T-helper 17 cell (primary cell): ENCODE results near the gene ZNF726. TPM values are rescaled to one million over a fixed set of nuclear protein-coding genes. Genes with fewer than 3 reads are reported as not detected.
"Not testable (repeated sequence)": the region's sequence is repeated elsewhere in the genome, so short reads cannot be mapped to it uniquely, and the experiment has no call there.

Experiments
- ATAC-seq: fragments of 150-1000 bp; cut with Tn5 transposase; 2 replicates; pipeline ENCODE4 v1.10.0; 2021; ENCODE audit warnings: mild to moderate bottlenecking, moderate library complexity
- DNase-seq, 3 donors: peaks; one replicate each; pipeline versions ENCODE4 v3.0.0 to v3.0.0-alpha.2; 2020 to 2021
- H3K9me3 ChIP-seq: one replicate; pipeline ENCODE4 v1.7.0; 2013; ENCODE audit warnings: low read length, mild to moderate bottlenecking; ENCODE audit not compliant: control insufficient read depth, poor library complexity, severe bottlenecking
- H3K27ac Mint-ChIP-seq: one replicate; pipeline ENCODE4 v1.8.0; 2022; ENCODE audit warnings: mild to moderate bottlenecking, moderate library complexity, mixed read lengths
- H3K27me3 Mint-ChIP-seq: one replicate; pipeline ENCODE4 v1.8.0; 2022; ENCODE audit warnings: mixed read lengths
- H3K36me3 Mint-ChIP-seq: one replicate; pipeline ENCODE4 v1.8.0; 2022; ENCODE audit warnings: low read depth, mixed read lengths
- H3K4me1 Mint-ChIP-seq: one replicate; pipeline ENCODE4 v1.8.0; 2022; ENCODE audit warnings: mild to moderate bottlenecking, mixed read lengths
- H3K4me3 Mint-ChIP-seq: one replicate; pipeline ENCODE4 v1.8.0; 2022; ENCODE audit warnings: mild to moderate bottlenecking, moderate library complexity, mixed read lengths
- total RNA-seq, 4 donors: library from RNA in 2 of 4; stranded (reverse) in 2 of 4; gene quantifications; one replicate each; pipeline ENCODE4 v1.2.3 and lab custom pipeline; 2022 to 2026

ZNF726 gene
- total RNA-seq, 2 donors from 2014 or later = 2.8 to 3.3 TPM

DNA sequence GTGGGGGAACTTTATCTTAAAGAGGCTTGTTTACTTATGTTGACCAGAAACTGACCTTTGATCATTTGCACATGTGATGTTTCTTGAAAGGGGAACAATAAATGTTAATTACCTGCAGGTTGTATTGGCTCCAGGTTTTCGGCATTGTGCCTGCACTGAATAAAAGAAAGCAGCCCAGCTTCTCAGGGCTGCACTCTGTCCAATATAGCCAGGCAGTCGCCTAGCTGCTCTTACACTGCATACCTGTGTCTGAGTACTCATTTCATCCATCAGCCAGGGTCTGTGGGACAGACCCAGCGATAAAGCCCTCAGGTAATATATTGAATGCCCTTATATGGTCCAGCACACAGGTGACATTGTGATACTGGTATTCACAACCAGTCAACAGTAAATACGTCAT is 8.9 kb upstream of the ZNF726 start:
- no peaks in the 10 kb centered on the region for H3K9me3 ChIP-seq
- Mint-ChIP-seq H3K4me1 (no peaks in the 10 kb centered on the region), H3K27ac (no peak overlapping the region), H3K36me3 (no peaks in the 10 kb centered on the region), H3K4me3 (no peak overlapping the region), H3K27me3 (no peaks in the 10 kb centered on the region)
- DNase-seq = no peak
- no peak for ATAC-seq

DNA sequence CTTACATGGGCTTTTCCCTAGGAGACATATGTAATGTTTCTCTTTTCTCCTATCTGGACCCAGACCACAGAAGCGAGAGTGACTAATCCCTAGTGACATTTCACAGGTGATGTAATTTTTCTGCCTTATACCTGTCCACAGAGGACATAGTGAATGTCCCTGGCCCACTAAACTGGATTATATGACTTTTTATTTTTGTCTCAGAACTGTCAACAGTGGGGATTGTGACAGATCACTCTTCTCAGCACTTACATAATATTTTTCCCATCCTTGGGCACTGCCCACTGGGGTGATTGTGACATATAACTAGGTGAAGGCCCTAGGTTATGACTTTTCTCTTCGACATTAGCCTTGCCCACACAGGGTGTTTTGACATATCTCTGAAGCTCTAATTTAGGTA is 7.9 kb upstream of the ZNF726 start:
- Mint-ChIP-seq H3K4me3 (no peak overlapping the region), H3K27ac (no peak overlapping the region), H3K27me3 (no peaks in the 10 kb centered on the region), H3K36me3 (no peaks in the 10 kb centered on the region), H3K4me1 (no peaks in the 10 kb centered on the region)
- H3K9me3 ChIP-seq = no peaks in the 10 kb centered on the region
- ATAC-seq = no peak
- DNase-seq = no peak

DNA sequence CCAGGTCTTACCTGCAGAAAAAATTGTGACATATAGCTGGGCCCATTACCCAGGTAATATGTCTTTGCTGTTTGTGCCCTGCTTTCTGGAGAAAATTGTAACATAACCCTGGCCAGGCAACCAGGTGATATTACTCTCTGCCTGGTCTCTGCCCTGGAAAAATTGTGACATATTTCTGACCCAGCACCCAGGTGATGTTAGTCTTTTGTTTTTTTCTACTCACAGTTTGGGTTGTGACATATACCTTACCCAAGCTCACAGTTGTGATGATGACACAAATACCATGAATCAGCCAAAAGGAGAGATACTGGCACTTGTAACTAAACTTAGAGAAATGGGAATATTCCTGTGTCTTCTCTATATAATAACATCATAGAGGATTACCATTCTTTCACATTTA is 6.5 kb upstream of the ZNF726 start:
- H3K27me3 Mint-ChIP-seq = no peaks in the 10 kb centered on the region
- DNase-seq = no peak
- H3K36me3 Mint-ChIP-seq = no peaks in the 10 kb centered on the region
- no peaks in the 10 kb centered on the region for H3K9me3 ChIP-seq
- no peak overlapping the region for H3K4me3 Mint-ChIP-seq
- no peak overlapping the region for H3K27ac Mint-ChIP-seq
- ATAC-seq = no peak
- H3K4me1 Mint-ChIP-seq = no peaks in the 10 kb centered on the region

DNA sequence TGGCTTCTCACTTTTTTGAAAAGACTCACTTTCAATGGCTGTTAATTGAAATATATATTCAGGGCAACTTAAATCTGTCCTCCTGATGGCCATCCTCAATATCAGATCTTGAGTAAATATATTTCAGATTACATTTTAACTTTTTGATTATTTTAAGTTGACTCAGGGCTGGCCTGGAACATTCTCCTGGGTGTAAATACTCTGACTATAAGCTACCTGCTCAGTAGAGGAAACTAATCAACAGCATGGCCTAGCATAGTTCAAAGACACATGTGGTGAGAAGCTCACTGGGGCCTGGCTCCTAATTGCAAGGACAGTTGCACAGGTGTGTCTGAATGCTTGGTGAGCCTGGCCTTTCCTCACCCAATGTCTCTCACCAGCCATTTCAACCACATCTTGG is 5.5 kb upstream of the ZNF726 start:
- DNase-seq = no peak
- Mint-ChIP-seq H3K27ac (no peak overlapping the region), H3K36me3 (no peaks in the 10 kb centered on the region)

DNA sequence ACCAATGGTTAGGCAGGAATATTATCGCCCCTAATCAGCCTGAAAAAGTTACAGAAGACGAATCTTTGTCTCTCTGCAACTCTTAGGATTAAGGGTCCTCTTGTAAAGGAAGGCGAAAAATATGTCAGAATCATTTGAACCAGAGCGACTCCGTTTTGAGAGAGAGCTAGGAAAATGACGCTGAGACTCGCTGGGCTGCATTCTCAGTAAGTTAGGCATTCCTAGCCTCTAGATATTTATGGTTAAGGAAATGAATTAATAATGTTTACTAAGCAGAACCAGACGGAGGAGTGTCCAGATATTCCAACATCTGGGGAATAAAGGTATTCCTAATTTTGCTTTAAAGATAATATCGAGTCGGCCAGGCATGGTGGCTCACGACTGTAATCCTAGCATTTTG is 755 bp upstream of the ZNF726 start:
- no peaks in the 10 kb centered on the region for H3K9me3 ChIP-seq
- H3K4me3 Mint-ChIP-seq = peak overlapping the region; percentile 90
- H3K27ac Mint-ChIP-seq = peak overlapping the region; percentile 76
- H3K36me3 Mint-ChIP-seq = no peaks in the 10 kb centered on the region
- DNase-seq = no peak
- ATAC-seq = no peak
- H3K27me3 Mint-ChIP-seq = no peaks in the 10 kb centered on the region
- peaks cover 2% of the 10 kb centered on the region for H3K4me1 Mint-ChIP-seq

More for the DNA sequence above, 5.5 kb upstream of the ZNF726 start:
- no peak for ATAC-seq
- H3K4me3 Mint-ChIP-seq = no peak overlapping the region
- no peaks in the 10 kb centered on the region for H3K9me3 ChIP-seq
- H3K27me3 Mint-ChIP-seq = no peaks in the 10 kb centered on the region
- H3K4me1 Mint-ChIP-seq = no peaks in the 10 kb centered on the region

DNA sequence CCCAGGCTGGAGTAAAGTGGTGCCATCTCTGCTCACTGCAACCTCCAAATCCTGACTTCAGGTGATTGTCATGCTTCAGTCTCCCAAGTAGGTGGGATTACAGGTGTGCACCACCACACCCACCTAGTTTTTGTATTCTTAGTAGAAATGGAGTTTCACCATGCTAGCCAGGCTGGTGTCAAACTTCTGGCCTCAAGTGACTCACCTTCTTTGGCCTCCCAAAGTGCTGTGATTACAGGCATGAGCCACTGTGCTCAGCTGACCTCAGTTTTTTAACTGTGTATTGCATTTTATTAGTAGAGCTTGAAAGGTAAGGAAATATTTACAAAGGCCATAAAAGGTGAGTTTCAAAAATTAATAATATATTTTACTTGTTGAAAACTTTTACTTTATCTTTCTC is 2.3 kb downstream of the ZNF726 start:
- no peaks in the 10 kb centered on the region for H3K9me3 ChIP-seq
- no peak overlapping the region for H3K27ac Mint-ChIP-seq
- H3K4me3 Mint-ChIP-seq = no peak overlapping the region
- H3K27me3 Mint-ChIP-seq = no peaks in the 10 kb centered on the region
- H3K4me1 Mint-ChIP-seq = peaks cover 2% of the 10 kb centered on the region
- DNase-seq = no peak
- no peak for ATAC-seq
- H3K36me3 Mint-ChIP-seq = peaks cover 2% of the 10 kb centered on the region

DNA sequence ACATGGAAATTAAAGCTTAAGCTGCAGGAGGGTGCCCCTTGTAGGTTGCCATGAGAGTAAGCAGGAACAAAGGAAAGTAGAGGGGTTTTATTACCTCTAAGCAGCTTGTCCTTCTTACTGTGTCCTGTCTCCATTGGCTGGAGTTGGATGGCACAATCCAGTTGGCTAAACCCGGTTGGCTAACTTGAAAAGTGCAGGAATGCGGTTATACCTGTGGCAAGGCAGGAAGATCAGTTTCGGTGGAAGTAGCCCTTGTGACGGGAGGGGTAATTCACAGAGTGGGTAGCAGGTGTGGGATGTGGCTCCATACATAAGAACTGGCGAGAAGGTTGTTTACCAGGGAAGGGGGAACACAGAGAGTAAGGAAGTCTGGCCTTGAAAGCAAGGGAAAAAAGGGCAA is 3.2 kb downstream of the ZNF726 start:
- H3K27ac Mint-ChIP-seq = no peak overlapping the region

DNA sequence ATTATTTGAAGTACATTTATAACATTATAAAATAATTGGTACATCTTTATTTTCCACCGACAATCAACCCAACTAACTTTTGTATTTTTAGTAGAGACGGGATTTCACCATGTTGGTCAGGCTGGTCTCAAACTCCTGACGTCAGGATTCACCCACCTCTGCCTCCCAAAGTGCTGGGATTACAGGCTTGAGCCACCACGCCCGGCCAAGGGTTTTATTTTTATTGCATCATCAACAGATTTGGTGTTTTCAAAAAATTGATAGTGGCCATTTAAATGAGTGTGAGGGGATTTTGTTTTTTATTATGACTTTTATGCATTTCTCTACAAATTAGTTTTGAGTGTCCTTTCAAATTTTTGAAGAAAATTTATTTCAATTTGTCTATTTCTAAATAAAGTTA is 10.6 kb downstream of the ZNF726 start:
- DNase-seq = no peak
- H3K4me3 Mint-ChIP-seq = no peak overlapping the region
- ATAC-seq = no peak
- H3K27me3 Mint-ChIP-seq = no peaks in the 10 kb centered on the region
- peaks cover 2% of the 10 kb centered on the region for H3K36me3 Mint-ChIP-seq
- H3K4me1 Mint-ChIP-seq = no peaks in the 10 kb centered on the region
- no peak overlapping the region for H3K27ac Mint-ChIP-seq
- H3K9me3 ChIP-seq = no peaks in the 10 kb centered on the region

More for the DNA sequence above, 3.2 kb downstream of the ZNF726 start:
- no peak for DNase-seq
- ATAC-seq = no peak
- H3K9me3 ChIP-seq = no peaks in the 10 kb centered on the region
- Mint-ChIP-seq H3K4me1 (peaks cover 2% of the 10 kb centered on the region), H3K27me3 (no peaks in the 10 kb centered on the region), H3K4me3 (no peak overlapping the region), H3K36me3 (peaks cover 2% of the 10 kb centered on the region)

DNA sequence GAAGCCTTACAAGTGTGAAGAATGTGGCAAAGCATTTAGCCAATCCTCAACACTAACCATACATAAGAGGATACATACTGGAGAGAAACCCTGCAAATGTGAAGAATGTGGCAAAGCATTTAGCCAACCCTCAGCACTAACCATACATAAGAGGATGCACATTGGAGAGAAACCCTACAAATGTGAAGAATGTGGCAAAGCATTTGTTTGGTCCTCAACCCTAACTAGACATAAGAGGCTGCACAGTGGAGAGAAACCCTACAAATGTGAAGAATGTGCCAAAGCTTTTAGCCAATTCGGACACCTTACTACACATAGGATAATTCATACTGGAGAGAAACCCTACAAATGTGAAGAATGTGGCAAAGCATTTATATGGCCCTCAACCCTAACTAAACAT is 18.2 kb downstream of the ZNF726 start:
- Mint-ChIP-seq H3K4me3 (no peak overlapping the region), H3K27ac (no peak overlapping the region), H3K36me3 (no peaks in the 10 kb centered on the region), H3K27me3 (no peaks in the 10 kb centered on the region), H3K4me1 (no peaks in the 10 kb centered on the region)
- H3K9me3 ChIP-seq = no peaks in the 10 kb centered on the region
- DNase-seq (no peak), ATAC-seq (no peak)

DNA sequence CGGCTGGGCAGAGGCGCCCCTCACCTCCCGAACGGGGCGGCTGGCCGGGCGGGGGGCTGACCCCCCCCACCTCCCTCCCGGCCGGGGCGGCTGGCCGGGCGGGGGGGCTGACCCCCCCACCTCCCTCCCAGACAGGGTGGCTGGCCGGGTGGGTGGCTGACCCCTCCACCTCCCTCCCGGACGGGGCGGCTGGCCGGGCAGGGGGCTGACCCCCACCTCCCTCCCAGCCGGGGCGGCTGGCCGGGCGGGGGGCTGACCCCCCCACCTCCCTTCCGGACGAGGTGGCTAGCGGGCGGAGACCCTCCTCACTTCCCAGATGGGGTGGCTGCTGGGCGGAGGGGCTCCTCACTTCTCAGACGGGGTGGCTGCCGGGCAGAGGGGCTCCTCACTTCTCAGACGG is 22.3 kb downstream of the ZNF726 start:
- not testable (repeated sequence) for H3K9me3 ChIP-seq, ATAC-seq, H3K4me3 Mint-ChIP-seq, H3K27me3 Mint-ChIP-seq, H3K4me1 Mint-ChIP-seq, H3K27ac Mint-ChIP-seq, DNase-seq, H3K36me3 Mint-ChIP-seq

DNA sequence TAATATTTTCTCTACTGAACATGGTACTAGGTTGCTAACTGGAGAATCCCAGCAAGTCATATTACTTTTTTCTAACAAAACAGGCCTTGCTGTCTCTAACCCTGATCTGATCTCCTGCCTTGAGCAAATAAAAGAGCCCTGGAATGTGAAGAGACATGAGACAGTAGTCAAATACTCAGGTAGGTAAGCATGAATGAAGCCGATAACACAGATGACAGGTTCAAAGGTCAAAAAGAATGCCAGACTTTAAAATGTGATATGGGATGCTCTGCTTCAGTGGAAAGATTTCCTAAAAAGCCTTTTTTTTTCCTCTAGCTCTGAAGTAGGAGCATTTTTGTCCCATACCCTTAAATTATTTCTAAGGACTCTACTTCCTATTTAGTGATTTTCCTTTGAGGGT is 28.7 kb downstream of the ZNF726 start:
- no peaks in the 10 kb centered on the region for H3K27me3 Mint-ChIP-seq
- no peak for DNase-seq
- no peak overlapping the region for H3K27ac Mint-ChIP-seq
- H3K9me3 ChIP-seq = no peaks in the 10 kb centered on the region
- H3K4me3 Mint-ChIP-seq = no peak overlapping the region
- H3K4me1 Mint-ChIP-seq = peaks cover 3% of the 10 kb centered on the region
- ATAC-seq = no peak
- H3K36me3 Mint-ChIP-seq = no peaks in the 10 kb centered on the region

DNA sequence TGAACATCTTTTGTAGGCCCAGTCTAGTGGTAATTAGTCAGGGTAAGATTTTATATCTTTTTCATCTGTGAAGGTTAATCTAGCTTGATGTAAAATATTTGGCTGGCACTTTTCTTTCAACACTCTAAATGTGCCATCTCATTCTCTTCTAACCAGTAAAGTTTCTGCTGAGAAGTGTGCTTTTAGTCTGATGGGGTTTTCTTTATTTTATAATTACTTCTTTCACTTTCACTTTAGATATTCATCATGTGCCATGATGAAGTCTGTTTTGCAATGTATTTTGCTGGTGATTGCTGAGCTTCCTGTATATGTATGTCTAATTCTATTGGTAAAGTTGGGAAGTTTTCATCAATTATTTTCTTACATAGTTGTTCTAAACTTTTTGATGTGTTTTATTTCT is 31.9 kb downstream of the ZNF726 start:
- H3K9me3 ChIP-seq = no peaks in the 10 kb centered on the region
- DNase-seq (no peak), ATAC-seq (no peak)
- Mint-ChIP-seq H3K27ac (no peak overlapping the region), H3K27me3 (no peaks in the 10 kb centered on the region), H3K4me1 (peaks cover 3% of the 10 kb centered on the region), H3K36me3 (no peaks in the 10 kb centered on the region), H3K4me3 (no peak overlapping the region)

DNA sequence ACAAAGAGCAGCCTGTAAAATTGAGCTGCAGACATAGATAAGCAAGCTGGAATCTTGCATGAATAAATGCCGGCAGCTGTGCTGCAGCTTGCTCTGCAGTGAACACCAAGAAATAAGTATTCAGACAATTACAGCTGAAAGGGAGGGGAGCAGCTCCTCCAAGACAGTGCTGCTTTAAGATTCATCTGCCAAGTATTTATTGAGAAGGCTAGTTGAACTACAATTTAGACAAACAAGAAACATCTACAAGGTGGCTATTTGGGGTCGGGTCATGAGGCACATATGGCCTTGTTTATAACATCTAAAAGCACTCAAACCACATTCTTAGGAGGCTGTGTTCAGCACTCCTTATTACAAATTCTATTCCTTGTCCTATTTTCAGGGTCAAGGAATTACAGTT is 34.9 kb downstream of the ZNF726 start:
- no peak overlapping the region for H3K27ac Mint-ChIP-seq
- H3K4me1 Mint-ChIP-seq = peaks cover 3% of the 10 kb centered on the region
- H3K4me3 Mint-ChIP-seq = no peak overlapping the region
- DNase-seq = no peak
- no peaks in the 10 kb centered on the region for H3K27me3 Mint-ChIP-seq
- H3K9me3 ChIP-seq = no peaks in the 10 kb centered on the region
- no peaks in the 10 kb centered on the region for H3K36me3 Mint-ChIP-seq
- no peak for ATAC-seq

DNA sequence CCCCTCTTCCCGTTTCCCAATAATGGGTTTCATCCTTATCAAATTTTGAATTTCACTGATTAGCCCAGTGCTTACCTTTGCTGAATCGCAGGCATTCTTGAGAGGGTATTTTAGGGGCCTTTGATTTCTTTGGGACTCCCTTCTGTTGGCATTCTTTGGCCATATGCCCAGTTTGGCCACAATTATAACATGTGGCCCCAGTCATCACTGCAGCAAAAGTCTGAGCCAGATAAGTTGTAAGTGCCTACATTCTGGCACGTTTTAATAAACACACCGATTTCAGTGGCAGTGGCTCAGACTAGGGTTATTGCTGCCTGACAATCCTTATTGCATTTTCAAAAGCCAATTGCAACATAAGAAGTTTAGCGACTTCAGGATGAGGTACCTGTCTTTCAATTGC is 41.4 kb downstream of the ZNF726 start:
- Mint-ChIP-seq H3K4me3 (no peak overlapping the region), H3K4me1 (no peaks in the 10 kb centered on the region), H3K27me3 (no peaks in the 10 kb centered on the region), H3K36me3 (no peaks in the 10 kb centered on the region), H3K27ac (no peak overlapping the region)
- no peaks in the 10 kb centered on the region for H3K9me3 ChIP-seq
- ATAC-seq (no peak), DNase-seq (no peak)
